Activated CD4-positive, alpha-beta T cell treated with anti-CD3 and anti-CD28 coated beads for 36 hours (primary cell): ENCODE data around the gene TGFBI. TPM values are rescaled to one million over a fixed set of nuclear protein-coding genes. Genes with fewer than 3 reads are reported as not detected.

Source experiments
- ATAC-seq: fragments of 200-7000 bp; cut with Tn5 transposase; one replicate; pipeline ENCODE4 v1.10.0; 2021; ENCODE audit warnings: mild to moderate bottlenecking, moderate library complexity
- CTCF ChIA-PET: fragments of 350-600 bp; sonication (Branson Sonifier 250); formaldehyde crosslinking; loops from one replicate; lab custom pipeline; 2021; ENCODE audit warnings: antibody characterized with exemption; lab: Charles Lee
- POLR2A ChIA-PET: fragments of 350-600 bp; sonication (Branson Sonifier 250); formaldehyde crosslinking; loops from one replicate; lab custom pipeline; 2021; ENCODE audit warnings: antibody characterized with exemption, inconsistent platforms; lab: Charles Lee
- DNase-seq: peaks from one replicate; pipeline ENCODE4 v3.0.0-alpha.2; 2020
- H3K27ac Mint-ChIP-seq: one replicate; pipeline ENCODE4 v1.8.0; 2021; ENCODE audit warnings: mixed read lengths
- H3K27me3 Mint-ChIP-seq: one replicate; pipeline ENCODE4 v1.8.0; 2021; ENCODE audit warnings: mixed read lengths
- H3K36me3 Mint-ChIP-seq: one replicate; pipeline ENCODE4 v1.8.0; 2021; ENCODE audit warnings: low read depth, mixed read lengths
- H3K4me1 Mint-ChIP-seq: one replicate; pipeline ENCODE4 v1.8.0; 2021; ENCODE audit warnings: mixed read lengths
- H3K4me3 Mint-ChIP-seq: one replicate; pipeline ENCODE4 v1.8.0; 2021; ENCODE audit warnings: mild to moderate bottlenecking, moderate library complexity, mixed read lengths
- H3K9me3 Mint-ChIP-seq: one replicate; pipeline ENCODE4 v1.8.0; 2021; ENCODE audit warnings: low read depth, mixed read lengths
- intact Hi-C, 2 experiments: fragments of 100-400 bp; cut with DNase I in 1 of 2; cut with micrococcal nuclease in 1 of 2; formaldehyde crosslinking; loops; one replicate each; pipeline versions ENCODE4 v1.14.2 to v1.15.1; 2022 to 2024; cut with DNase I, micrococcal nuclease
- total RNA-seq, 2 experiments: library from RNA; stranded (reverse); gene quantifications; one replicate each; pipeline ENCODE4 v1.2.3, GENCODE V29; 2021

The TGFBI gene
- total RNA-seq, 2 experiments from 2014 or later, result not detected

GRCh38 chr5:136030252-136030651, 1.5 kb downstream of the TGFBI start:
- ATAC-seq (no peak), DNase-seq (no peak)
- Mint-ChIP-seq H3K4me3 (no peak overlapping the region), H3K9me3 (no peaks in the 10 kb centered on the region), H3K27me3 (peaks cover 26% of the 10 kb centered on the region), H3K36me3 (no peaks in the 10 kb centered on the region), H3K4me1 (no peaks in the 10 kb centered on the region), H3K27ac (no peak overlapping the region)
- intact Hi-C loops, result no loop called here
- CTCF ChIA-PET, result no interaction called here
- POLR2A ChIA-PET, result no interaction called here

- ChIA-PET POLR2A (no interaction called here), CTCF (no interaction called here)
- DNase-seq (no peak), ATAC-seq (peak; percentile 30)
- H3K27me3 Mint-ChIP-seq, result peaks cover 26% of the 10 kb centered on the region
- intact Hi-C loops, result no loop called here
- no peaks in the 10 kb centered on the region for H3K36me3 Mint-ChIP-seq
- H3K9me3 Mint-ChIP-seq, result no peaks in the 10 kb centered on the region
- peaks cover 3% of the 10 kb centered on the region for H3K4me1 Mint-ChIP-seq
- no peak overlapping the region for H3K4me3 Mint-ChIP-seq
- no peak overlapping the region for H3K27ac Mint-ChIP-seq
Observed at GRCh38 chr5:136030956-136031611, 2.3 kb downstream of the TGFBI start.

- CTCF ChIA-PET, result no interaction called here
- Mint-ChIP-seq H3K4me3 (no peak overlapping the region), H3K27ac (no peak overlapping the region), H3K36me3 (no peaks in the 10 kb centered on the region), H3K27me3 (peaks cover 23% of the 10 kb centered on the region), H3K9me3 (no peaks in the 10 kb centered on the region), H3K4me1 (peaks cover 9% of the 10 kb centered on the region)
- ATAC-seq, result no peak
- POLR2A ChIA-PET, result no interaction called here
- no peak for DNase-seq
- intact Hi-C loops, result no loop called here
Observed at GRCh38 chr5:136031711-136032110, 2.9 kb downstream of the TGFBI start.

- Mint-ChIP-seq H3K9me3 (no peaks in the 10 kb centered on the region), H3K36me3 (no peaks in the 10 kb centered on the region), H3K27ac (no peak overlapping the region), H3K4me1 (peaks cover 17% of the 10 kb centered on the region), H3K4me3 (no peak overlapping the region), H3K27me3 (peaks cover 14% of the 10 kb centered on the region)
- DNase-seq (no peak), ATAC-seq (no peak)
- POLR2A ChIA-PET, result no interaction called here
- intact Hi-C loops, result no loop called here
- CTCF ChIA-PET, result interaction anchor here (0.9 kb wide), 1 partner anchor 92 kb away, joined by 3 read pairs; no protein-coding TSS in a partner anchor
Observed at GRCh38 chr5:136032564-136032963, 3.8 kb downstream of the TGFBI start.

- ATAC-seq, result no peak
- H3K4me3 Mint-ChIP-seq, result no peak overlapping the region
- H3K4me1 Mint-ChIP-seq, result peaks cover 23% of the 10 kb centered on the region
- ChIA-PET CTCF (interaction anchor here (0.9 kb wide), 1 partner anchor 91 kb away, joined by 3 read pairs; no protein-coding TSS in a partner anchor), POLR2A (no interaction called here)
- no peaks in the 10 kb centered on the region for H3K9me3 Mint-ChIP-seq
- no peaks in the 10 kb centered on the region for H3K36me3 Mint-ChIP-seq
- intact Hi-C loops, result no loop called here
- no peak overlapping the region for H3K27ac Mint-ChIP-seq
- DNase-seq, result no peak
- H3K27me3 Mint-ChIP-seq, result peaks cover 7% of the 10 kb centered on the region
Observed at GRCh38 chr5:136033234-136033633, 4.4 kb downstream of the TGFBI start.

GRCh38 chr5:136033848-136034247, 5.1 kb downstream of the TGFBI start:
- CTCF ChIA-PET, result no interaction called here

GRCh38 chr5:136034492-136034891, 5.7 kb downstream of the TGFBI start:
- Mint-ChIP-seq H3K4me1 (peaks cover 23% of the 10 kb centered on the region), H3K27ac (no peak overlapping the region), H3K36me3 (no peaks in the 10 kb centered on the region), H3K9me3 (no peaks in the 10 kb centered on the region), H3K27me3 (peaks cover 5% of the 10 kb centered on the region), H3K4me3 (no peak overlapping the region)
- POLR2A ChIA-PET, result no interaction called here
- ATAC-seq (no peak), DNase-seq (no peak)
- intact Hi-C loops, result no loop called here
- CTCF ChIA-PET, result interaction anchor here (1.3 kb wide), 1 partner anchor 10 kb away, joined by 3 read pairs; no protein-coding TSS in a partner anchor

More at GRCh38 chr5:136033848-136034247, 5.1 kb downstream of the TGFBI start:
- intact Hi-C loops, result no loop called here
- DNase-seq (no peak), ATAC-seq (no peak)
- peaks cover 5% of the 10 kb centered on the region for H3K27me3 Mint-ChIP-seq
- peaks cover 23% of the 10 kb centered on the region for H3K4me1 Mint-ChIP-seq
- no peaks in the 10 kb centered on the region for H3K36me3 Mint-ChIP-seq
- H3K4me3 Mint-ChIP-seq, result no peak overlapping the region
- H3K9me3 Mint-ChIP-seq, result no peaks in the 10 kb centered on the region
- POLR2A ChIA-PET, result no interaction called here
- no peak overlapping the region for H3K27ac Mint-ChIP-seq

- no peak for ATAC-seq
- no peak overlapping the region for H3K27ac Mint-ChIP-seq
- H3K9me3 Mint-ChIP-seq, result no peaks in the 10 kb centered on the region
- H3K4me1 Mint-ChIP-seq, result peaks cover 23% of the 10 kb centered on the region
- ChIA-PET POLR2A (no interaction called here), CTCF (interaction anchor here (1.3 kb wide), 1 partner anchor 10 kb away, joined by 3 read pairs; no protein-coding TSS in a partner anchor)
- H3K36me3 Mint-ChIP-seq, result no peaks in the 10 kb centered on the region
- DNase-seq, result no peak
- intact Hi-C loops, result loop anchor here in 1 of 2 experiments (5.0 kb wide), 1 partner anchor 97 kb away; the partner anchor contains the start of gene SMAD5
- H3K27me3 Mint-ChIP-seq, result peaks cover 3% of the 10 kb centered on the region
- H3K4me3 Mint-ChIP-seq, result no peak overlapping the region
Observed at GRCh38 chr5:136034984-136035383, 6.2 kb downstream of the TGFBI start.

GRCh38 chr5:136035837-136036236, 7.0 kb downstream of the TGFBI start:
- Mint-ChIP-seq H3K4me1 (peaks cover 23% of the 10 kb centered on the region), H3K27ac (no peak overlapping the region), H3K27me3 (no peaks in the 10 kb centered on the region), H3K36me3 (no peaks in the 10 kb centered on the region), H3K9me3 (no peaks in the 10 kb centered on the region), H3K4me3 (no peak overlapping the region)
- POLR2A ChIA-PET, result no interaction called here
- CTCF ChIA-PET, result interaction anchor here (1.0 kb wide), 1 partner anchor 9 kb away, joined by 3 read pairs; no protein-coding TSS in a partner anchor
- DNase-seq, result no peak
- intact Hi-C loops, result loop anchor here in 1 of 2 experiments (5.0 kb wide), 1 partner anchor 96 kb away; the partner anchor contains the start of gene SMAD5
- ATAC-seq, result no peak

- peaks cover 23% of the 10 kb centered on the region for H3K4me1 Mint-ChIP-seq
- no peaks in the 10 kb centered on the region for H3K36me3 Mint-ChIP-seq
- H3K27ac Mint-ChIP-seq, result peak overlapping the region; percentile 59
- DNase-seq (no peak), ATAC-seq (no peak)
- POLR2A ChIA-PET, result no interaction called here
- no peaks in the 10 kb centered on the region for H3K9me3 Mint-ChIP-seq
- CTCF ChIA-PET, result interaction anchor here (1.0 kb wide), 1 partner anchor 10 kb away, joined by 3 read pairs; no protein-coding TSS in a partner anchor
- intact Hi-C loops, result loop anchor here in 1 of 2 experiments (5.0 kb wide), 1 partner anchor 96 kb away; the partner anchor contains the start of gene SMAD5
- H3K4me3 Mint-ChIP-seq, result no peak overlapping the region
- H3K27me3 Mint-ChIP-seq, result no peaks in the 10 kb centered on the region
Observed at GRCh38 chr5:136036293-136036911, 7.6 kb downstream of the TGFBI start.

GRCh38 chr5:136037001-136037705, 8.4 kb downstream of the TGFBI start:
- intact Hi-C loops, result loop anchor here (1.0 to 5.0 kb wide), 4 partner anchors 95 to 147 kb away; partner anchors contain the start of gene SMAD5 (in 1 of the 2)
- DNase-seq, result peak; percentile 79
- H3K27ac Mint-ChIP-seq, result peak overlapping the region; percentile 59
- H3K9me3 Mint-ChIP-seq, result no peaks in the 10 kb centered on the region
- ChIA-PET POLR2A (interaction anchor here (0.6 kb wide), 1 partner anchor 146 kb away, joined by 4 read pairs; no protein-coding TSS in a partner anchor), CTCF (interaction anchor here (0.7 kb wide), 1 partner anchor 41 kb away, joined by 3 read pairs; no protein-coding TSS in a partner anchor)
- no peaks in the 10 kb centered on the region for H3K36me3 Mint-ChIP-seq
- H3K4me1 Mint-ChIP-seq, result peaks cover 25% of the 10 kb centered on the region
- peak; percentile 97 for ATAC-seq
- no peak overlapping the region for H3K4me3 Mint-ChIP-seq
- H3K27me3 Mint-ChIP-seq, result no peaks in the 10 kb centered on the region
